A673 (cell line): ENCODE data around the gene CXCL5. TPM values are rescaled to one million over a fixed set of nuclear protein-coding genes. Genes with fewer than 3 reads are reported as not detected.

ENCODE experiments used
- BruUV-seq: library from RNA; stranded (reverse); fragments of 400-500 nt; replicated peaks from 2 replicates; lab custom pipeline; 2021; lab: Mats Ljungman, UMichigan
- CTCF ChIA-PET: fragments of 300-600 bp; sonication (Branson Sonifier 250); formaldehyde crosslinking; loops from one replicate; lab custom pipeline; 2022; ENCODE audit warnings: antibody characterized with exemption; lab: Charles Lee
- POLR2A ChIA-PET: fragments of 300-600 bp; sonication (Branson Sonifier 250); formaldehyde crosslinking; loops from one replicate; lab custom pipeline; 2022; ENCODE audit warnings: antibody characterized with exemption; ENCODE audit not compliant: low non-redundant PET; lab: Charles Lee
- DNase-seq: peaks from one replicate; pipeline ENCODE4 v3.0.0-alpha.2; 2015; ENCODE audit warnings: low spot score
- H3K27ac ChIP-seq: fragments of 200-600 bp; sonication (generic); 2 replicates; pipeline ENCODE4 v1.5.1; 2016; ENCODE audit warnings: mixed run types, low read depth, mild to moderate bottlenecking, mixed read lengths, antibody characterized with exemption, low read length; ENCODE audit not compliant: poor library complexity, severe bottlenecking
- H3K27me3 ChIP-seq: fragments of 200-600 bp; sonication (generic); replicated peaks from 2 replicates; pipeline ENCODE4 v1.6.1; 2017; ENCODE audit warnings: mixed run types, low read depth, mild to moderate bottlenecking, mixed read lengths, antibody characterized with exemption, low read length; ENCODE audit not compliant: insufficient read depth, poor library complexity
- H3K36me3 ChIP-seq: fragments of 200-600 bp; sonication (generic); 2 replicates; pipeline ENCODE4 v1.6.1; 2016; ENCODE audit warnings: mixed run types, mild to moderate bottlenecking, mixed read lengths, antibody characterized with exemption, low read length; ENCODE audit not compliant: insufficient read depth, poor library complexity, severe bottlenecking
- H3K4me1 ChIP-seq: fragments of 200-600 bp; sonication (generic); 2 replicates; pipeline ENCODE4 v1.6.1; 2017; ENCODE audit warnings: mixed run types, mild to moderate bottlenecking, mixed read lengths, antibody characterized with exemption, low read length; ENCODE audit not compliant: insufficient read depth, poor library complexity, severe bottlenecking
- H3K4me3 ChIP-seq: fragments of 200-600 bp; sonication (generic); 2 replicates; pipeline ENCODE4 v1.5.1; 2016; ENCODE audit warnings: low read depth, mixed run types, mild to moderate bottlenecking, mixed read lengths, low read length; ENCODE audit not compliant: poor library complexity, severe bottlenecking
- H3K9me3 ChIP-seq: fragments of 200-600 bp; sonication (generic); 2 replicates; pipeline ENCODE4 v1.6.1; 2016; ENCODE audit warnings: mixed run types, low read depth, mild to moderate bottlenecking, mixed read lengths, antibody characterized with exemption, low read length; ENCODE audit not compliant: poor library complexity, severe bottlenecking
- EZH2 ChIP-seq: fragments of 200-600 bp; sonication (generic); IDR thresholded peaks from 2 replicates; pipeline ENCODE4 v1.6.1; 2017; ENCODE audit warnings: borderline replicate concordance, low read depth, mild to moderate bottlenecking, mixed read lengths, antibody characterized with exemption, low read length; ENCODE audit not compliant: poor library complexity, severe bottlenecking
- intact Hi-C: fragments of 100-400 bp; cut with micrococcal nuclease; formaldehyde crosslinking; loops from one replicate; pipeline ENCODE4 v1.10.0; 2022; ENCODE audit not compliant: unreplicated experiment
- total RNA-seq: library from RNA; stranded (reverse); gene quantifications from 2 replicates; pipeline ENCODE4 v1.2.3, GENCODE V29; 2021
- TF ChIP-seq, protein P1 (sequence below): fragments of 300-800, 200-600 bp; sonication (generic); conservative IDR thresholded peaks from 2 replicates; pipeline ENCODE4 v1.5.1; 2017; ENCODE audit warnings: low read depth, mild to moderate bottlenecking, antibody characterized with exemption, low read length, moderate library complexity, mixed read lengths

Gene CXCL5
- total RNA-seq, 1 experiment from 2014 or later, result not detected

- no peaks in the 10 kb centered on the region for H3K36me3 ChIP-seq
- no peak for DNase-seq
- no peak overlapping the region for H3K27ac ChIP-seq
- no peaks in the 10 kb centered on the region for H3K4me1 ChIP-seq
- TF ChIP-seq EZH2, result no peak
- TF ChIP-seq, protein P1, sequence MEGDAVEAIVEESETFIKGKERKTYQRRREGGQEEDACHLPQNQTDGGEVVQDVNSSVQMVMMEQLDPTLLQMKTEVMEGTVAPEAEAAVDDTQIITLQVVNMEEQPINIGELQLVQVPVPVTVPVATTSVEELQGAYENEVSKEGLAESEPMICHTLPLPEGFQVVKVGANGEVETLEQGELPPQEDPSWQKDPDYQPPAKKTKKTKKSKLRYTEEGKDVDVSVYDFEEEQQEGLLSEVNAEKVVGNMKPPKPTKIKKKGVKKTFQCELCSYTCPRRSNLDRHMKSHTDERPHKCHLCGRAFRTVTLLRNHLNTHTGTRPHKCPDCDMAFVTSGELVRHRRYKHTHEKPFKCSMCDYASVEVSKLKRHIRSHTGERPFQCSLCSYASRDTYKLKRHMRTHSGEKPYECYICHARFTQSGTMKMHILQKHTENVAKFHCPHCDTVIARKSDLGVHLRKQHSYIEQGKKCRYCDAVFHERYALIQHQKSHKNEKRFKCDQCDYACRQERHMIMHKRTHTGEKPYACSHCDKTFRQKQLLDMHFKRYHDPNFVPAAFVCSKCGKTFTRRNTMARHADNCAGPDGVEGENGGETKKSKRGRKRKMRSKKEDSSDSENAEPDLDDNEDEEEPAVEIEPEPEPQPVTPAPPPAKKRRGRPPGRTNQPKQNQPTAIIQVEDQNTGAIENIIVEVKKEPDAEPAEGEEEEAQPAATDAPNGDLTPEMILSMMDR, result no peak
- POLR2A ChIA-PET, result interaction anchor here (0.6 kb wide), 1 partner anchor 305 kb away, joined by 3 read pairs; no protein-coding TSS in a partner anchor
- BruUV-seq, result no TSS peak
- CTCF ChIA-PET, result no interaction called here
- peaks cover 11% of the 10 kb centered on the region for H3K27me3 ChIP-seq
- intact Hi-C loops, result loop anchor here (10.0 kb wide), 1 partner anchor 189 kb away; no protein-coding TSS in a partner anchor
- no peaks in the 10 kb centered on the region for H3K9me3 ChIP-seq
- H3K4me3 ChIP-seq, result no peak overlapping the region
These were observed 52.6 kb downstream of the CXCL5 start for GRCh38 chr4:73945674-73946449.

Other genes starting within 250 kb of the CXCL5 start
- 0.28 and 0.56 TPM in 2 replicates for gene CXCL6, start 162.0 kb downstream of the CXCL5 start, total RNA-seq
- not detected in 2 replicates for gene PF4V1, start 145.4 kb downstream of the CXCL5 start, total RNA-seq
- 0.45 TPM in 1 of 2 replicates, not detected in the other for gene CXCL1, start 129.3 kb downstream of the CXCL5 start, total RNA-seq
- not detected in 2 replicates for gene PF4, start 16.6 kb downstream of the CXCL5 start, total RNA-seq
- not detected in 2 replicates for gene PPBP, start 10.5 kb downstream of the CXCL5 start, total RNA-seq
- gene CXCL3, start 40.0 kb upstream of the CXCL5 start, total RNA-seq, result 0.24 and 0.50 TPM in 2 replicates
- gene CXCL2, start 100.5 kb upstream of the CXCL5 start, total RNA-seq, result 0.90 TPM in 1 of 2 replicates, not detected in the other
- 11.3 and 11.4 TPM in 2 replicates for gene MTHFD2L, start 159.4 kb upstream of the CXCL5 start, total RNA-seq